Left lobe of liver (tissue), 2 donors: ENCODE results near the gene FRMD4A. TPM values are rescaled to one million over a fixed set of nuclear protein-coding genes. Genes with fewer than 3 reads are reported as not detected.
A peak's percentile ranks its signal among the peaks of the same experiment; 100 is the strongest.
"Not testable (repeated sequence)": the region's sequence is repeated elsewhere in the genome, so short reads cannot be mapped to it uniquely, and the experiment has no call there.

Experiments used
- ATAC-seq: fragments of 200-7000 bp; cut with Tn5 transposase; one replicate; pipeline ENCODE4 v1.9.1; 2020; ENCODE audit warnings: mild to moderate bottlenecking, moderate library complexity
- DNase-seq: peaks from one replicate; pipeline ENCODE4 v3.0.0-alpha.2; 2020; ENCODE audit warnings: low spot score
- total RNA-seq: library from RNA; stranded (reverse); gene quantifications from one replicate; pipeline ENCODE4 v1.2.1, GENCODE V29; 2021
- donor health status: DM: no; HTN: no; CAD: no; lungs with moderate emphysema.
- donor health status: DM: no; HTN: yes; CAD: no.

Gene FRMD4A
- total RNA-seq, 1 donor from 2014 or later, result 13.8 TPM

DNA sequence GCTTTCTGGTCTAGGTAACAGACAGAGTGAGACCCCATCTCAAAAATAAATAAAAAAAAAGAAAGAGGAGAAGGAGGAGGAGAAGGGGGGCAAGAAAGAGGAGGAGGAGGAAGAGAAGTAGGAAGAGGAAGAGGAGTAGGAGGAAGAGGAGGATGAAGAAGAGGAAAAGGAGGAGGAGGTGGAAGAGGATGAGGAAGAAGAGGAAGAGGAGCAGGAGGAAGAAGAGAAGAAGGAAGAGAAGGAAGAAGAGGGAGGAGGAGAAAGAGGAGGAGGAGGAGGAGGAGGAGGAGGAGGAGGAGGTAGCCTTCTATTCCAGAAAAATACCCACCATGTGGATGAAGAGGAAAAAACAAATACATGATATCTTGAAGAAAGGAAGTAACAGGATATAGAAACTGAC is 172.1 kb downstream of the FRMD4A start:
- no peak for DNase-seq
- no peak for ATAC-seq

DNA sequence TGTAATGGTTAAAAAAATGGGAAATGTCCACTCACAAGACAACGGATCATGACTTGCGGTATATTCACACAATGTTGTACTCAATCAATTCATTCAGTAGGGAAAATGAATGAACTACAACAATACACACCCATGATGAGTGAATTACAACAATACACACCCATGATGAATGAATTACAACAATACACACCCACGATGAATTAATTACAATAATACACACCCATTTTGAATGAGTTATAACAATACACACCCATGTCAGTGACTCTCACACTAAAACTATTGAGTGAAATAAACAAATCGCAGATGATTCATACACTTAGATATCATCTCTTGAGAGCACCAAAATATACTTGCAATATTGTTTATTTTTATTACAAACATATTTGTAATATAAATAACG is 174.6 kb downstream of the FRMD4A start:
- ATAC-seq (no peak), DNase-seq (no peak)

DNA sequence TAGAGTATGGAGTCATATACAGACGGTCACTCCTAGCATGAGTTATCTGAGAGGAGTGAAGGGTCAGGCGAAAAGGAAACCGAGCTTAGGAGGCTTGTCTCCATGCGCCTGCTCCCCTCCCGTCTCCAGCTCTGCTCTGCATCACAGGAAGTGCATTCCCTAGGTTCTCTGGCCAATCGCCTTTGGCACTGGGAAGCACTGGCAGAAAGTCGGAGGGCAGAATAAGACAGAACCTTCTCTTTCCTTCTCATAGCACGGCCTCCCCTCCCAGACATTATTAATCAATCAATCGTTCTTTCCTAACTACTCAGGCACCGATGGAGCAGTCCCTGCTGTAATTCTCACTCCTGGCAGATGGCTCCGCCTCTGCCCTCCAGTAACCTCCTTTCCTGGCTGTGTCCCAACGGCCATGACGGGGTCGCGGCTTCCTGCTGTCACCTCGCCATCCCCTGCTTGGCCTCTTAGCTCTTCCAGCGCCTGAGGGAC is 177.1 kb downstream of the FRMD4A start:
- ATAC-seq, result peak; percentile 55
- DNase-seq, result no peak

DNA sequence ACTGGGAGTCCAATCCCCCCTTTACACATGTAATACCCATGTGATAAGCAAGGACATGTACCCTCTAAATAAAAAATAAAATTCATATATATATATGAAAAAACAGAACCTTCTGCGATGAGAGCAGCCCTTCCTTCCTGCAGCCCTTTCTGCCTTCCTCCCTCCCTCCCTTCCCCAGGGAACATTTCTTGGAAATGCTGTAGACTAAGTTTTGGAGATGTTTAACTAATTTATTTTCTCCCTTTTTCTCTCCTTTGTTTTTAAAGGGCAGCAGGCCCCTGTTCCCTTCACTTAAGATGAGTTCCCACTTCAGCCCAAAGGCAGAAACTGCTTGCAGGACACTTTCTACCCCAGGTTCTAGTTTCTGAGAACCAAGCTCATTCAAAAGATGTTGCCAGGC is 179.2 kb downstream of the FRMD4A start:
- ATAC-seq (no peak), DNase-seq (no peak)

DNA sequence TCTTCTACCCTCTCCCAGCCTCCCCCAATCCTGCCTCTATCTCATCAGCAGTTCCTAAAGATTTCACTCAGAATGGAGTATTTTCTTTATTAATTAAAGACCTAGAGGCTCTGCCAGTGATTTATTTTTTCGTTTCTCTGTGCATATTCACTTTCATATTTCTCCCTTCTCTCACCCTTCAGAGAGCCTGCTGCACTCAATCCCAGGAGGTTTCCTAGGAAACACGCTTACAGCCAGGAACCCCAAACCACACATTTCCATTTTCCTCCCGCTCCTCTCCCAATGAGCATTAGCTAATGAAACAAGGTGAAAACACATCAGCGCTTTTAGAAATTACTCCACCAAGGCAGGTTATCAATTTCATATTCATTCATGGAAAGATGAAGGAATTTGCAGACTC is 180.2 kb downstream of the FRMD4A start:
- ATAC-seq (no peak), DNase-seq (no peak)

DNA sequence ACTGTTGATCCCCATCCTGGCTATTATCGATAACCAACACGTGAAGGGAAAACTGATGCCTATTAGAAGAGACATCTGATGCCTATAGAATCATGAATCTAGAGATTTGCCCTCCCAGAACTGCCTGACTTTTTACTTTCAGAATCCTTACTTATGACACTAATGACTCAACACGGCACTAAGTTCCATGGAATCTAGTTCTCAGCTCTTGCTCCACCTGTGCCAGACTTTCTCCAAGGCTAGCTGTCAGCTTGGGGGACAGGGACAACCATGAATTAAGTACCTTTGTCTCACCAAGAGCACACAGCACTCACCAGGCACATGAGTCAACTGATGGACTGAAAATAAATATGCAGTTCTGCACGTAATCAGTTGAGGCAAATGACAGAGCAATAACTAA is 184.2 kb downstream of the FRMD4A start:
- no peak for DNase-seq
- ATAC-seq, result no peak

DNA sequence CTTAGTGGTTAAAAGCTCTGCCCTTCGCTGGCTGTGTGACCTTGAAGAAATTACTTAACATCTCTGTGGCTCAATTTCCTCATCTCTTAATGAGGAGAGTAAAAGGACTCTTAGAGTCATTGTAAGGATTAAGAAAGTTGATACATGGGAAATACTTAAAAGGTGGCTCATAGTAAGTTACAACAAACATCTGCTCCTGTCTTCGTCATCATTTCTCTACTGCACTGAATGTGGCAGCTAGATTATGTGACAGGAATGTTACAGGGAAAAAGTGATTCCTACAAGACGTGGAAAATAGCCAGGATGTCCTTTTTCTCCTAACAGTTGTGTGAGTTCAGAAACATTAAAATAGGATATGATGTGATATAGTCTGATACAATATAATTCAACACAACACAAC is 184.7 kb downstream of the FRMD4A start:
- no peak for ATAC-seq
- no peak for DNase-seq

DNA sequence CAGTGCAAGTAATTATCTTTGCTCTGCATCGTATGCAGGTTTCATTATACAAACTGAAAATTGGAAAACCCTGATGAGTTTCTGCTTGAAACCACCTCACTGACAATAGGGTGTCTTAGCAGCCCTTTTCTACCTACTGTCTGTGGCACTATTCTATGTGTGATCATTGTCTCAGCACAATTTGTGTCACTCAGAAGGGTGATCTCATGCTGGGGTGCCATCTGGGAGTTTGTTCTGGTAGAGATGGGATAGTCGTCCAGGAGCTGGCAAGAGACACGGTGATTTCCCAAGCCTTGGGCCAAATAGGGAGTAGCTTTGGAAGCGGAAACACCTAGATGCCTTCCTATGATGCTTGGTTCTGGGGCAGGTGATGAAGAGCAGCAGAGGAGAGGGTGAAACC is 186.3 kb downstream of the FRMD4A start:
- no peak for ATAC-seq
- no peak for DNase-seq

DNA sequence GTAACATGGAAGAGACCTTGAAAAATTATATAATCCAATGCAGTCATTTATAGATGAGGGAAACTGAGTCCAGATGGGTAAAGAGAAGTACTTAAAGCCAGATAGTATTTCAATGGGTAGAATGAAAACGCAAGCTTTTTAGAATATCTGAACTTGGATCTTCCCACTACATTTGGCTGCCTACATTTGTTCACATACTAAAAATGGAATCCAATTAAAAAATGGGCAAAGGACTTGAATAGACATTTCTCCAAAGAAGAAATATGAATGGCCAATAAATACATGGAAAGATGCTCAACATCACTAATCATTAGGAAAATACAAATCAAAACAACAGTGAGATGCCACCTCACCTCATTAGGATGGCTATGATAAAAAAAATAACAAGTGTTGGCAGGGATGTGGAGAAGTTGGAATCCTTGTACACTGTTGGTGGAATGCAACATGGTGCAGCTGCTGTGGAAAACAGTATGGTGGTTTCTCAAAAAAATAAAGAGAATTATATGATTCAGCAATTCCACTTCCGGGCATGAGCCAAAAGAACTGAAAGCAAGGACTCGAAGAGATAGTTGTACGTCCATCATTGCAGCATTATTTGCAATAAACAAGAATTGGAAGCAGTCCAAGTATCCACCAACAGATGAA is 188.0 kb downstream of the FRMD4A start:
- no peak for DNase-seq
- ATAC-seq, result no peak

DNA sequence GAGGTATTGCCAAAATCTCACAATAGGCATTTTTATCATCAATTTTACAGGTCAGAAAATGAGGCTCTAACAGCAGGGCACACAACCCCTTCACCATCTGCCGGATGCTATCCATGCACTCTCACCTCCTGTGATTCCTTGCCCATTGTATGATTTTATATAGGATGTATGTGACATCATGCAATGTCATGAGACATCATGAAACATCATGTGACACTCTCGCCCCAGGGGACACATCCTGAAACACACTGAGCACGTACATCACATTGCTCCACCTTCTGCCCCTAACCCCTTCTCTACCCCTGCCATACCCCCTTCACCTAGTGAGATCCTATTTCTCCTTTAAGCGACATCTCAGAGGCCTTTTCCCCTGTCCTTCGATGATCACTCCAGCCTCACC is 189.4 kb downstream of the FRMD4A start:
- no peak for ATAC-seq

DNA sequence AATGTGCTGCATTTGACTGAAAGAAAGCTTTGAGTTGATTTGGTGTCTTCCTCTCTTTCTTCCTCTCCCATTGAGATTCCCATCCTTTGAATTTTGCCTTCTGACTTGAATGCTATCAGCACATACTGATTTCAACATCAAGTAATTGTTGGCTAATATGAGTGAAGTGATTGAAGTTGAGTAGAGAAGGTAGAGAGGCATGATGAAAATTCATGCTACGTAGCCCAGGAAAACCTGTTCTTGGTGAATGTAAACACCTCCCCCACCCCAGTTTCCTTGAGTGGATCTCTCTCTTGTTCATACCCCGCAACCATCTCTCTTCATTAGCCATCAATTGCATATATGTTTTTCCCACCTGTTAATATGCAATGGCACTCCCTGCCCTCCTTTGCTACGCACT is 193.3 kb downstream of the FRMD4A start:
- DNase-seq (no peak), ATAC-seq (no peak)

More for the DNA sequence above, 189.4 kb downstream of the FRMD4A start:
- DNase-seq, result no peak

DNA sequence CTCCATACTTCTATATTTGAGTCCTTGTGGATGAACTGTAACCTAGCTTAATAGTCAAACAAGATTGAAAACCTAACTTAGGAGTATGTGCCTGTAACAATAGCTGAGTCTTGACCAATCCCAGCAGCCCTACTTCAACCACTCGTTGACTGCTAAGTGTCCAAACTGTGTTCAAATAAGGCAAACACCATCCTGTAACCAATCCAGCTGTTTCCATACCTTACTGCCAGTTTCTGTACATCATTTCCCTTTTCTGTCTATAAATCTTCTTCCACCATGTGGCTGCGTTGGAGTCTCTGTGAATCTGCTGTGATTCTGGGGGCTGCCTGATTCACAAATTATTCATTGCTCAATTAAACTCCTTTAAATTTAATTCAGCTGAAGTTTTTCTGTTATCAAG is 195.5 kb downstream of the FRMD4A start:
- DNase-seq, ATAC-seq: not testable (repeated sequence)

DNA sequence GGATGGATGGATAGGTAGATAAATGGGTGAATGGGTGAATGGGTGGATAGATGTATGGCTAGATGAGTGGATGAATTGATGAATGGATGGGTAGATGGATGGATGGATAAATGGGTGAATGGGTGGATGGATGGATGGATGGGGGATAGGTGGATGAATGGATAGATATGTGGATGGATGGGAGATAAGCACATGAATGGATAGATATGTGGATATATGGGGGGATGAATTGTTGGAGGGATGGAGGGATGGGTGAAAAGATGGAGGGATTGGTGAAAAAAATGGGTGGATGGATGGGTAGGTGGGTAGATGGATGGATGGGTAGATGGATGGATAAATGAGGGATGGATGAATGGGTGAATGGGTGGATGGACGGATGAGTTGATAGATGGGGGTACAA is 196.4 kb downstream of the FRMD4A start:
- no peak for ATAC-seq
- DNase-seq, result no peak

DNA sequence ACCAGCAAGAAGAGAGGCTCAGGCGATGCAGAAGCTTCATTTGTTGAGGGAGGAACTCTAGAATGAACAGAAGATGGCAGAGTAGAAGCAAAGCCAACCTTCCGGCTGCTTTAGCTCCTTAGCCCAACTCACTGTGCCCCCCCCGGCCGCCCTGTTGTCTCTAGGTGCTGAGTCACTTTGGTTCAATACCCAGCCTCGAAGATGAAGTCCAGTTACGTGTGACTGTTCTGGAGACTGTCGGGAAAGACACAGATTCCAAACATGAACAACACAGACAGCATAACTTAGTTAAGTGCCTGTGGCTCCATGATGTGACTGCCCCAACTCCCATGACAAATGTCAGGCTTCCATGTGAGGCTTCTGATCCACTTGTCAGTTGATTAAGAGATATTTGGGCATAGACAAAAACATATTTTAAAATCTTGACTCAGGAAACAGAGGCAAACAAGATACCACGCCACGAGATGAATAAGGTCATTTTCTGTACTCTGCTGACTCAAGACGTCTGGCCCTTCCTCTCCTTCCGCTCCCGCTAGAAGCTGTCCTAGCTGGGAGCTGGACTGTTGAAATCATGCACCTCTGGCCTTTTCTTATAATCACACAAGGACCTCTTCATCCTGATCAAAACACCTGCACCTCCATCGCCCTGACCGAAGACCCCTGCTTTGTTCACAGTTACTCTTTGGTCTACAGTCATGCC is 199.3 kb downstream of the FRMD4A start:
- no peak for DNase-seq

DNA sequence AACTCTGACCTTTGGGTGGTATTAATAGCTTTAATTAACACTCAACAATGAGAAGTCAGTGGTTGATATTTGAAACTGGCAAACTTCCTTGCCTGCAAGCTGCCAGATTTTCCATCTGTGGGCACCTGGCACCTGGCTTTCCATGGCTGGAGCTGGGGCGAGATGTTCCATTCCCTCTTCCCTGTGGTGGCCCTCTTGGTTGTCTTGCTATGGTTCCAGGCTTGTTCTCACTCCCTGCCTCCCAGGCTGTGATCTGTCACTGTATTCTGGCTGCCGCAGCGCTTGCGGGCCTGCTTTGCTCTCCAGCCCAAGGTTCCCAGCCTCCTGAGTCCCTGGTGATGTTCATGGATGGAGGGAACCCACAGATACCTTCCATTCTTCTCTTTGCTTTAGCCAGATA is 201.0 kb downstream of the FRMD4A start:
- ATAC-seq, result no peak
- no peak for DNase-seq

More for the DNA sequence above, 199.3 kb downstream of the FRMD4A start:
- ATAC-seq, result no peak

DNA sequence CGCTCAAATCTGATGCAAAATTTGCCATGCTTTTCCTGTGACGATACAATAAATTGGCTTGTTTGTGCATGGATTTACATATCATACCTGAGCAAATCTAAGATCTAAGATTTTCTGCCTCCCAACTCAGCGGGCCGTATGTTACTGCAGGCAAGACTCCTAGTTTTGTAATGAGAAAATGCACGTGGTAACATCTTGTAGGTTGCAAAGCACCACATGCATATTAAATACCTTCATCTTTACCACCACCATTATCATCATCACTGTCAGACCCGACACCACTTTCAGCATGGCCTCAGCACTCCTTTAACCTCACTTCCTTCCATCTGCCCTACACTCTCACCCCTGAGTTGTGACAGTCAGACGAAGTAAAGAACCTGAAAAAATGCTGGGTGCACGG is 202.2 kb downstream of the FRMD4A start:
- DNase-seq, result no peak

DNA sequence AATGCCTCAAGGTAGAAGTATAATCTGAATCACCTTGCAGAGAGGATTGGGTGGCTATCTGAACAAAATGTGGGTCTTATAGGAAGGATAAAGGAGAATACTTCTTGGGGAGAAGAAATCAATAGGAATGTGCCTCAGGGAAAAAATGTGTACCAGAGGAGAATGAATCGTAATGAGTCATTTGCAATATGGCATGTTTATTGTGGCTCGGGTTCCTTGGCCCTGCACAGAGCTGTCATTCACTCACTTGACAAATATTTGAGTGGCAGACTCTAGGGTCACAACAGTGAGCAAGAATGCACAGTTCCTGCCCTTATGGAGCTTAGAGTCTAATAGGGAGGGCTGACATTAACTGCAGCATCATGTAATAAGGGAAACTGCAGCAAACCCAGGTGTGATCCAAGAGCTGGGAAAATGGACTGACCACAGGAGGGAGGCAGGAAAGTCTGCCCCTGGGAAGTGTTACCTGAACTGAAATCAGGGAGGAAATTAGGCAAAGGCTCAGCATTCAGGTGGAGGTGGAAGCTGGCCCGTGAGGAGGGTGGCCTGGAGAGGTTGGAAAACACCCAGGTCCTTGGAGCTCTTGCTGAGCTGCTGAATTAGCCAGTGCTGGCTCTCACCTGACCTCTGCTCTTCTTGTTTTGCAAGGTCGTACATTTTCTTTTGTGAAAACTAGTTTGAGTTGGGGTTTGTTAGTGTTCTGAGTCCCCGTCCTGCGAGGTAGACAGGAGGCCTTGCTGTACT is 203.9 kb downstream of the FRMD4A start:
- no peak for DNase-seq
- ATAC-seq, result no peak

More for the DNA sequence above, 202.2 kb downstream of the FRMD4A start:
- no peak for ATAC-seq

DNA sequence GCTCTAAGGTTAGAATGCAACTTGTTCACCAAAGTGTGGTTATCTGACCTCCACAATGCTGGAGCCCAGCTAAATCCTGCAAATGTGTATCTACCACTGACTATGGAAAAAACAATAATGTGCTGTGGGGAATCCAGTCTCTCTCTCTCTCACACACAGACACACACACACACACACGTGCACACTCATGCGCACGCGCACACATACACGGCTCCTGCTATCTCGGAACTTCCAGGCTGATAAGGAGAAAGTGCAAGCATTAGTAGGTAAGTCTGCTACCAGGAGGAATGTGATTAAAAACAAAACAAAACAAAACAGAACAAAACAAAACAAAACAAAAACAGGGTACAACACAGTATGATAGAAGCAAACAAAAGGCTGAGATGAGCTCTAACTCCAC is 205.2 kb downstream of the FRMD4A start:
- ATAC-seq (no peak), DNase-seq (no peak)

DNA sequence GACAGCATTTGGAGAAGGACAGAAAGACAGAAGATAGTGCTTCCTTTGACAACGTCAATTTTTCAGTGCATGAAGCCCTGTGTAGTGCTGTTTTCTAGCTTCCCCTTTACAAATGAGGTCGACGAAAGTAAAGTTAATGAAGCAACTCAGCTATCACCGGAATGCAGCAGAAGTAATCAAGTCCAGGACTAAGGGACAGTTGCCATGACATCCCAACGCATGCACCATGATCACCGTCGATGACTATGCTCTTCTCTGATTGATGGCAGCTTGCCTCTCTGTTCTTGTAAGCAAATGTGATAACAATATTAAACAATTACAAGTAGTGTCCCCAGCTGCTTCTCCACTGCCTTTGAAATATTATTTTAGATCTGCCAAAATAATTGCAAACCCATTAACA is 205.8 kb downstream of the FRMD4A start:
- ATAC-seq (no peak), DNase-seq (no peak)

DNA sequence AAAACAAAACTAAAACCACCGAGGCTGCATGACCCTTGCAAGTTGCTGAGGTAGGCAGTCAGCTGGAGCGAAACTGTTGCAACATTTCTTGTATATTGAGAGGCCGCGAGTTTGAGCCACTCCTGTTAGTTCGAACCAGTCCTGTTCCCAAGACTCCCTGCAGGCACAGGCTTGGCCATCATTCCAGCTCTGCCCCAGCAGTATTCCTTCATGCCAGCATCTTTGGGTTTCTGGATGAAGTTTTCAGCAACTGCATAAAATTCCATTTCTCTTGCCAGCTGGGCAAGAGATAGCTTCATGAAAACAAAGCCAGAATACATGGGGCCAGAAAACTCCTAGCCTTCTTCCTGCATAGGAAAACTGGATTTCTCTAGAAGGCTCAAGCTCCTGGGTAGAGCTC is 207.6 kb downstream of the FRMD4A start:
- ATAC-seq (peak; percentile 57), DNase-seq (no peak)

DNA sequence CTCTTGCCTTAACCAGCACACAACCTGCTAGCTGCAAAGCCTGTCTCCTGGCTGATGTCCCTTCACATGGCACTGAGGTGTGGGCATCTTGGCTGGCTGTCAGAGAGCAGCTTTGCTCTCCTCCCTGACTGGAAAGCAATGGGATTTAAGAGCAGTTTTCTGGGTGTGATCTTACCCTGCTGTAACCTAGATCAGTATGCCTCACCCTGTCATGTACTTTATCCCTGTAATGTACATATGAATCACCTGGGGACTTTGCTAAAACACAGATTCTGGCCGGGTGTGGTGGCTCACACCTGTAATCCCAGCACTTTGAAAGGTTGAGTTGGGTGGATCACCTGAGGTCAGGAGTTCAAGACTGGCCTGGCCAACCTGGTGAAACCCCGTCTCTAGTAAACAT is 209.9 kb downstream of the FRMD4A start:
- ATAC-seq (no peak), DNase-seq (no peak)

DNA sequence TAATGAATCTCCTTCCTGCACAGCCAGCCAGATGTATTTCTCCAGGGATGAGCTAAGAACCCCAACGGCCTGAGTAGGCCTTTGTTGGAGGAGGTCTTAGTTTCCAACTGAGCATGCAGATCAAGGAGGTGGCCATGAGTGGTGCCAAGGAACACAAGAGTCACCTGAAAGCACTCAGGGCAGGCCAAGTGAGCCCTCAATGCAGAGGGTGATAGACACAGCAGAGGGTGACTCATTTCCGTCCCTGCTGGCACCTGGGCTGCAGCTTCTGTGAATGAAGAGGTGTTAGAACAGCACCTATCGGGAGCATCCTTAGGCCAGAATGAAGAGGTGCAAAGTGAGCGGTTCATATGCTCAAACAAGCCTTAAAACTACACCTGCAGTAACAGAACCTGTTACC is 211.8 kb downstream of the FRMD4A start:
- ATAC-seq (no peak), DNase-seq (no peak)
